ENCODE measurements around the gene SF3B2. TPM values are rescaled to one million over a fixed set of nuclear protein-coding genes. Genes with fewer than 3 reads are reported as not detected.

The SF3B2 gene
- polyA plus RNA-seq, 1 of the 3 experiments (the other 2 are of a cell fraction) = 128 TPM

- TF ChIP-seq REST (IDR thresholded peaks at IDR 0.05; ENCODE audit: low read depth, low read length) = no peak
These were observed 23.1 kb downstream of the SF3B2 start (continued) for GRCh38 chr11:66075273-66075672.

- 89% methylated on average over 9 of the region's 9 CpGs for WGBS (ENCODE audit: low lambda C conversion rate)
These were observed 24.4 kb downstream of the SF3B2 start for GRCh38 chr11:66076561-66076960.

More at GRCh38 chr11:66076561-66076960, 24.4 kb downstream of the SF3B2 start:
- Histone ChIP-seq H4K20me1 (ENCODE audit: insufficient read depth) (peaks cover 39% of the 10 kb centered on the region), H3K4me1 (ENCODE audit: control insufficient read depth in 1 of 2, insufficient read depth in 2 of 2, low read depth in 1 of 2, low read length in 1 of 2) (peaks cover 24 to 28% of the 10 kb centered on the region in 2 experiments), H3K9ac (no peak overlapping the region), H3K27ac (ENCODE audit: low read depth in 2 of 2, low read length in 1 of 2) (no peak overlapping the region), H3K4me2 (no peak overlapping the region), H3K79me2 (ENCODE audit: insufficient read depth) (peaks cover 100% of the 10 kb centered on the region), H3K4me3 (ENCODE audit: low read depth in 2 of 2, low read length in 1 of 2) (no peak overlapping the region), H3K9me2 (no peaks in the 10 kb centered on the region), H3F3A (replicated peaks; ENCODE audit: insufficient read depth) (peaks cover 26% of the 10 kb centered on the region), H3K9me3 (no peaks in the 10 kb centered on the region), H3K36me3 (replicated peaks in 1 of 2; ENCODE audit: control insufficient read depth in 1 of 2, insufficient read depth in 2 of 2, low read length in 1 of 2) (peaks cover 24 to 25% of the 10 kb centered on the region in 2 experiments), H3K27me3 (ENCODE audit: insufficient read depth) (no peaks in the 10 kb centered on the region), H2AFZ (ENCODE audit: low read depth) (no peak overlapping the region)
- ChIA-PET CTCF (interaction anchor here (1.1 to 1.5 kb wide), 4 partner anchors 9 to 57 kb away, joined by 4 to 5 read pairs (median 5); partner anchors contain the start of gene SF3B2), POLR2A (no interaction called here)
- no peak for TF ChIP-seq SMC3 (IDR thresholded peaks at IDR 0.05; ENCODE audit: low read depth, low read length)
- TF ChIP-seq JUND (IDR thresholded peaks at IDR 0.05) = no peak
- TF ChIP-seq MAX (IDR thresholded peaks at IDR 0.05; ENCODE audit: low read depth) = no peak
- TF ChIP-seq RAD21 (IDR thresholded peaks at IDR 0.05; ENCODE audit: low read length) = no peak
- TF ChIP-seq ELF1 (IDR thresholded peaks at IDR 0.05) = no peak
- no peak for TF ChIP-seq NRF1 (IDR thresholded peaks at IDR 0.05; ENCODE audit: low read depth, low read length)
- no peak for TF ChIP-seq RXRA (IDR thresholded peaks at IDR 0.05; ENCODE audit: borderline replicate concordance, low read depth)
- TF ChIP-seq IRF3 (IDR thresholded peaks at IDR 0.05; ENCODE audit: low read depth, low read length) = no peak
- no peak for TF ChIP-seq CHD2 (IDR thresholded peaks at IDR 0.05; ENCODE audit: low read length, partially characterized antibody)
- TF ChIP-seq NFIC (IDR thresholded peaks at IDR 0.05; ENCODE audit: borderline replicate concordance) = no peak
- no peak for TF ChIP-seq ZBTB33 (IDR thresholded peaks at IDR 0.05; ENCODE audit: borderline replicate concordance, low read depth)
- no peak for TF ChIP-seq EZH2phosphoT487 (IDR thresholded peaks at IDR 0.05; ENCODE audit: borderline replicate concordance, low read depth)
- no peak for TF ChIP-seq TCF12 (IDR thresholded peaks at IDR 0.05)
- no peak for TF ChIP-seq MXI1 (IDR thresholded peaks at IDR 0.05; ENCODE audit: low read depth, low read length)
- no peak for TF ChIP-seq MEF2A (IDR thresholded peaks at IDR 0.05; ENCODE audit: borderline replicate concordance, low read depth)
- no peak for TF ChIP-seq FOXM1 (IDR thresholded peaks at IDR 0.05; ENCODE audit: low read depth)
- TF ChIP-seq TAF1 (IDR thresholded peaks at IDR 0.05; ENCODE audit: borderline replicate concordance, low read depth, low read length) = no peak
- TF ChIP-seq EP300 (IDR thresholded peaks at IDR 0.05; ENCODE audit: borderline replicate concordance in 1 of 2, low read depth in 1 of 2, low read length in 1 of 2) = no peak
- TF ChIP-seq GATA2 (CRISPR knock-in tag; IDR thresholded peaks at IDR 0.05) = no peak
- DNase-seq = no peak

Data from SK-N-SH (cell line).